Measurements from ENCODE around the gene BCAS3.

The BCAS3 gene

GRCh38 chr17:61010661-61011170, 333.1 kb downstream of the BCAS3 start:
- H3K27me3 ChIP-seq (ENCODE audit: insufficient read depth, low read length), result no peaks in the 10 kb centered on the region
- no peaks in the 10 kb centered on the region for H3K9me2 ChIP-seq (ENCODE audit: low read depth, low read length)
- H3K4me1 ChIP-seq (ENCODE audit: insufficient read depth, low read length, severe bottlenecking), result peaks cover 12% of the 10 kb centered on the region
- H4K20me1 ChIP-seq (ENCODE audit: insufficient read depth, low read length), result no peaks in the 10 kb centered on the region
- H3K27ac ChIP-seq (ENCODE audit: low read depth, low read length, poor library complexity, severe bottlenecking), result no peak overlapping the region
- H3K4me3 ChIP-seq (ENCODE audit: low read depth, low read length, poor library complexity, severe bottlenecking), result no peak overlapping the region
- 0 out of 2 replicates have a peak, but pooled peaks cover 3% of the 10 kb centered on the region for H3F3A ChIP-seq (ENCODE audit: insufficient read depth, low read length)
- no peaks in the 10 kb centered on the region for H3K79me2 ChIP-seq (ENCODE audit: insufficient read depth, low read length)
- no peak for TF ChIP-seq CTCF (IDR thresholded peaks at IDR 0.05; ENCODE audit: low read length)
- TF ChIP-seq EZH2 (IDR thresholded peaks at IDR 0.05; ENCODE audit: borderline replicate concordance, low read length), result no peak
- no peak overlapping the region for H3K4me2 ChIP-seq (ENCODE audit: low read length)
- no peaks in the 10 kb centered on the region for H3K36me3 ChIP-seq (ENCODE audit: insufficient read depth, low read length)
- H3K9ac ChIP-seq (ENCODE audit: low read length), result no peak overlapping the region
- no peak overlapping the region for H2AFZ ChIP-seq (ENCODE audit: low read length)
- H3K9me3 ChIP-seq (ENCODE audit: low read length), result no peaks in the 10 kb centered on the region

- no peak overlapping the region for H3K9ac ChIP-seq (ENCODE audit: low read length)
- no peak overlapping the region for H3K4me2 ChIP-seq (ENCODE audit: low read length)
- no peak overlapping the region for H3K27ac ChIP-seq (ENCODE audit: low read depth, low read length, poor library complexity, severe bottlenecking)
- H3K79me2 ChIP-seq (ENCODE audit: insufficient read depth, low read length), result no peaks in the 10 kb centered on the region
- no peaks in the 10 kb centered on the region for H3K27me3 ChIP-seq (ENCODE audit: insufficient read depth, low read length)
- no peaks in the 10 kb centered on the region for H3K9me2 ChIP-seq (ENCODE audit: low read depth, low read length)
- 0 out of 2 replicates have a peak, but pooled peaks cover 3% of the 10 kb centered on the region for H3F3A ChIP-seq (ENCODE audit: insufficient read depth, low read length)
- H4K20me1 ChIP-seq (ENCODE audit: insufficient read depth, low read length), result no peaks in the 10 kb centered on the region
- H3K4me3 ChIP-seq (ENCODE audit: low read depth, low read length, poor library complexity, severe bottlenecking), result no peak overlapping the region
- no peaks in the 10 kb centered on the region for H3K36me3 ChIP-seq (ENCODE audit: insufficient read depth, low read length)
- H2AFZ ChIP-seq (ENCODE audit: low read length), result no peak overlapping the region
- peaks cover 12% of the 10 kb centered on the region for H3K4me1 ChIP-seq (ENCODE audit: insufficient read depth, low read length, severe bottlenecking)
- no peaks in the 10 kb centered on the region for H3K9me3 ChIP-seq (ENCODE audit: low read length)
- TF ChIP-seq CTCF (IDR thresholded peaks at IDR 0.05; ENCODE audit: low read length) (no peak), EZH2 (IDR thresholded peaks at IDR 0.05; ENCODE audit: borderline replicate concordance, low read length) (no peak)
Observed at GRCh38 chr17:61011251-61011650, 333.6 kb downstream of the BCAS3 start.

- H3K4me2 ChIP-seq (ENCODE audit: low read length), result no peak overlapping the region
- no peaks in the 10 kb centered on the region for H3K79me2 ChIP-seq (ENCODE audit: insufficient read depth, low read length)
- no peak overlapping the region for H3K4me3 ChIP-seq (ENCODE audit: low read depth, low read length, poor library complexity, severe bottlenecking)
- H3F3A ChIP-seq (ENCODE audit: insufficient read depth, low read length), result no peaks in the 10 kb centered on the region
- no peaks in the 10 kb centered on the region for H4K20me1 ChIP-seq (ENCODE audit: insufficient read depth, low read length)
- no peaks in the 10 kb centered on the region for H3K36me3 ChIP-seq (ENCODE audit: insufficient read depth, low read length)
- TF ChIP-seq EZH2 (IDR thresholded peaks at IDR 0.05; ENCODE audit: borderline replicate concordance, low read length), result no peak
- TF ChIP-seq CTCF (IDR thresholded peaks at IDR 0.05; ENCODE audit: low read length), result no peak
- no peaks in the 10 kb centered on the region for H3K9me2 ChIP-seq (ENCODE audit: low read depth, low read length)
- H3K9me3 ChIP-seq (ENCODE audit: low read length), result no peaks in the 10 kb centered on the region
- no peaks in the 10 kb centered on the region for H3K27me3 ChIP-seq (ENCODE audit: insufficient read depth, low read length)
- no peak overlapping the region for H3K27ac ChIP-seq (ENCODE audit: low read depth, low read length, poor library complexity, severe bottlenecking)
- H3K9ac ChIP-seq (ENCODE audit: low read length), result no peak overlapping the region
- no peaks in the 10 kb centered on the region for H3K4me1 ChIP-seq (ENCODE audit: insufficient read depth, low read length, severe bottlenecking)
- no peak overlapping the region for H2AFZ ChIP-seq (ENCODE audit: low read length)
Observed at GRCh38 chr17:61015966-61016365, 338.3 kb downstream of the BCAS3 start.

Measured in OCI-LY1 (cell line).